HG03095 (cell line): ENCODE data around the gene STRADA.
"Not testable (repeated sequence)": the region's sequence is repeated elsewhere in the genome, so short reads cannot be mapped to it uniquely, and the experiment has no call there.

Experiments used
- ATAC-seq: cut with Tn5 transposase; IDR thresholded peaks from one replicate; pipeline ENCODE4 v1.9.1; 2021; ENCODE audit warnings: moderate library complexity; ENCODE audit not compliant: unreplicated experiment

Gene STRADA

GRCh38 chr17:63758428-63758827 lies 16.8 kb upstream of the STRADA start:
- ATAC-seq = no peak

GRCh38 chr17:63754046-63754445 lies 12.4 kb upstream of the STRADA start:
- ATAC-seq = no peak

GRCh38 chr17:63753215-63753614 lies 11.6 kb upstream of the STRADA start:
- no peak for ATAC-seq

GRCh38 chr17:63752707-63753106 lies 11.1 kb upstream of the STRADA start:
- no peak for ATAC-seq

GRCh38 chr17:63751806-63752205 lies 10.2 kb upstream of the STRADA start:
- ATAC-seq = no peak

- ATAC-seq = peak; percentile 15
Measured at GRCh38 chr17:63741143-63741407, 524 bp downstream of the STRADA start.

GRCh38 chr17:63740464-63741142 lies 996 bp downstream of the STRADA start:
- ATAC-seq = no peak

- no peak for ATAC-seq
Measured at GRCh38 chr17:63735691-63736090, 5.9 kb downstream of the STRADA start.

GRCh38 chr17:63722403-63722802 lies 19.2 kb downstream of the STRADA start:
- ATAC-seq = no peak

GRCh38 chr17:63720194-63720593 lies 21.4 kb downstream of the STRADA start:
- not testable (repeated sequence) for ATAC-seq

GRCh38 chr17:63718988-63719387 lies 22.6 kb downstream of the STRADA start:
- no peak for ATAC-seq

- no peak for ATAC-seq
Measured at GRCh38 chr17:63716426-63716825, 25.2 kb downstream of the STRADA start.

GRCh38 chr17:63714550-63715277 lies 26.9 kb downstream of the STRADA start:
- no peak for ATAC-seq

- ATAC-seq = no peak
Measured at GRCh38 chr17:63709110-63709509, 32.5 kb downstream of the STRADA start.

GRCh38 chr17:63707151-63707550 lies 34.4 kb downstream of the STRADA start:
- no peak for ATAC-seq

GRCh38 chr17:63706336-63707082 lies 35.1 kb downstream of the STRADA start:
- ATAC-seq = no peak

- ATAC-seq = no peak
Measured at GRCh38 chr17:63705657-63706056, 35.9 kb downstream of the STRADA start.

GRCh38 chr17:63704836-63705235 lies 36.8 kb downstream of the STRADA start:
- no peak for ATAC-seq

GRCh38 chr17:63704259-63704576 lies 37.4 kb downstream of the STRADA start:
- no peak for ATAC-seq

GRCh38 chr17:63703556-63704258 lies 37.9 kb downstream of the STRADA start:
- ATAC-seq = no peak

GRCh38 chr17:63703029-63703428 lies 38.6 kb downstream of the STRADA start:
- ATAC-seq = no peak

- no peak for ATAC-seq
Measured at GRCh38 chr17:63702721-63703015, 38.9 kb downstream of the STRADA start.
